GM19328 (cell line): ENCODE results near the gene MMP15.
"Not testable (repeated sequence)": the region's sequence is repeated elsewhere in the genome, so short reads cannot be mapped to it uniquely, and the experiment has no call there.

Source experiments
- ATAC-seq: cut with Tn5 transposase; IDR thresholded peaks from one replicate; pipeline ENCODE4 v1.9.1; 2021; ENCODE audit warnings: mild to moderate bottlenecking, moderate library complexity; ENCODE audit not compliant: unreplicated experiment

Gene MMP15

DNA sequence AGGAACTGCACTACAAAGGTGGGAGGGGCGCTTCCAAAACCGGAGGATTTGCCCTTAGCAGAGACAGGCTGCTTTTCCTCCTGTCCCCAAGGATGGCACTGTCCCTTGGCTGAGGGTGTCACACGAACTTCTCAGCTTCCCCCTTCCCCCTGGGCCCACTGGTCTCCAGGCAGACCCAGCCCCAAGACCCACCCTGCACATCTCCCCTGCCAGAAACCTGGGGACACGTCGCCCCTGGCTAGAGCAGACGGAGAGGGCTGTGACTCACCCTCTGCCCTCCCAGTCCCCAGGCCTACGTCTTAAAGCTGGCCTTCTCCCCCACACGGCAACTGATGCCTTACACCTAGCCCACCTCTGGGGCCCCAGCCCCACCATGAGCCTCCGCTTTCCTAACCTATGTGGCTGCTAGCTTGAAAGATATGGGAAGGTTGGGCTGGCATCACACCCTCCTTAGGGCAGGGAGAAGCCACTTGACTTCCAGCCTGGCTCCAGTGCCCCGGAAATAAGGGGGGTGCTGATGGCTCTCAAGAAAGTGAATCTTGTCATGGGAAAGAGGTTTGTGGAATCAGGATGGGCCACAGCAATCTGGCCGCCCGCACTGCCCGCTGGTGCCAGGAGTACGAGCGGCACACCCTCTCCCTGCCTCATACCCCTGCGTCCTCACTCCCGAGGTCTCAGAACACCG lies 29.7 kb upstream of the MMP15 start:
- no peak for ATAC-seq

DNA sequence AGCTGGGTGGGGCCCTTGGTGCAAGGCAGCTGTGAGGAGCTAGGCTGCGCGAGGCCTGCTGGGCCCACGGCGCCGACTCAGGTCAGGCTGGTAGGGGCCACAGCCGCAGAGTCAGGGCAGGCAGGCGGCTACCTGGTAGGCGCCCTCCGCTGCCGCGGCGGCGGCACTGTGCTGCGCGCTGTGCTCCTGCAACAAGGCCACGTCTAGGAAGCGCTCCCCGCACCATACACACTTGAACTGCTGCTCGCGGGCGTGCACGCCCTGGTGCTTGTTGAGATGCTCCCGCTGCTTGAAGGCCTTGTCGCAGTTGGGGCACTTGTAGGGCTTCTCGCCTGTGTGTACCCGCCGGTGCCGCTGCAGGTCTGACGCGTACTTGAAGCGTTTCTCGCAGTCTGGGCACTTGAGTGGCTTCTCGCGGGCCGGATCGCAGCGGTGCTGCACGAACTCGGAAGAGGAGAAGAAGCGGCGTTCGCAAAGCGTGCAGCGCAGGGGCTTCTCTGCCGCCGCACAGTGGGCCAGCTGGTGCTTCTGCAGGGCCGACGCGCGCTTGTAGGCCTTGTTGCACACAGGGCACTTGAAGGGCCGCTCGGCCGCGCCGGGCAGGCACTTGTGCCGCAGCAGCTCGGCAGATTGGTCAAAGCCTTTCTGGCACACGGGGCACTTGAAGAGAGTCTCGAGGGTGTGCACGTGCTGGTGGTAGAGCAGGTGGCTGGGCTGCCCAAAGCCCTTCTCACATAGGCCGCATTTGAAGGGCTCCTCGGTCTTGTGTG lies 29.0 kb upstream of the MMP15 start:
- no peak for ATAC-seq

- ATAC-seq: no peak
Measured at GRCh38 chr16:57997176-57997527, 28.4 kb upstream of the MMP15 start.

- ATAC-seq: no peak
Measured at GRCh38 chr16:57997528-57998265, 27.9 kb upstream of the MMP15 start.

GRCh38 chr16:57998486-57998885 lies 27.1 kb upstream of the MMP15 start:
- no peak for ATAC-seq

- ATAC-seq: no peak
Measured at GRCh38 chr16:57998992-57999365, 26.6 kb upstream of the MMP15 start.

DNA sequence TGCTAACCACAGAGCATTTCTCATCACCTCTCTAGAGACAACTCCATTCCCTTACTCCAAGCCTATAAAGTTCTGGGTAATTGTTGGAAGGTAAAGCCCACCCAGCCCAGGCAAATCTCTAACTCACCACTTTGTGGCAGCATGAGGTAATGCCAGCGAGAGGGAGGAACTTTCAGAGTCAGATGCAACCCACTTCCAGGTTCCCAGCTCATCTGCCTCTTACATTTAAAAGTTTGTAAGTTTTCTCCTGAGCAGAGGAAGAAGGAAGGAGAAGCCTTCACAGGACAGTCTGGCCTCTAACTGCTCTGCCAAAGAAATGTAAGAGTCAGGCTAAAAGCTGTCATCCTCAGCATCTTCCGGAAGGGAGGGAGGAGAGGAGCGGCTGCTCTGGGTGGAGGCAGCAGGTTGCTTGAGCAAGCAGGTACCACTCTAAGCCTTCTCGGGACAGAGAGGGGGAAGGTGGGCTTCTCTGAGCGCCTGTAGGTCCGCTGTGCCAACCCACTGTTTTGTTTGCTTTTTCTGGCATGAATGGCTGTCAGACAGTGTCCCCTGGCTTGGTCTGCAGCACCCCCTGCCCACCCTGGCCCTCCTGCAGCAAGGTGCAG lies 26.1 kb upstream of the MMP15 start:
- no peak for ATAC-seq

DNA sequence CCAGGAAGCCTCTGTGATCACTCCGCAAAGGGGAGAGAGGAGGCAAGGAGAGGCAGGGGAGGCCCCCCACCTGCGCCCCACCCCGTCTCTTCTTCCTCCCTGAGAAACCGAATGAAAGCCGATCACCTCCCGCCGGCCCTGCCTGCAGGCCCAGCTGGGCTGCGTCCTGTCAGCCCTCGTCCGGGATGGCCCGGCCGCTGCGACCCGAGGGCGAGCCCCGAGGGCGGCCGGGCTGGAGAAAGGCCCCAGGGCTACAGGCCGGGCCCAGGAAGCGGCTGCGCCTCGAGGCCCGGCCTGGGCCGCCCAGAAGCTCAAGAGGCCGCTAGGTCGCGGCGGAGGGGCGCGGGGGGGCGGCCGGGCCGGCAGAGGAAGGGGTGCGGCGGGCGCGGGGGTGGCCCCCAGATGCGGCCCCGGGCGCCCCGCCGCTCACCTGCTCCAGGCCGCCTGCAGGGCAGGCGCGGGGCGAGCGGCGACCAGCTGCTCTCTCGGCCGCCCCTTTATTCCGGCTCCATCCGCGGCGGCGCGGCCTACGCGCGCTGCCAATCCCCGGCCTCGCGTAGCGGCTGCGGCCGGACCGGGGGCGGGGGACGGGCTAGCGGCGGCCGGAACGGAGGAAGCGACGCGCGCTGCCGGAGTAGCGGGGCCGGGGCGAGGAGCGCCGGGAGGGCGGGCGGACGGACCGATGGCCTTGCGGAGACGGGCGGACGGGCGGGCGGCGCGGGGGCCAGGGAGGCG lies 25.4 kb upstream of the MMP15 start, which contains the start of gene ZNF319:
ZNF319 (minus strand) TSS at position 702 of the 735 bp plus-strand sequence. CDS start 2,407 bp downstream, outside the sequence.
- peak; percentile 21 for ATAC-seq

- peak; percentile 77 for ATAC-seq
Measured at GRCh38 chr16:58000706-58001676, 24.6 kb upstream of the MMP15 start, which contains the start of gene USB1. Gene USB1, plus strand, starts transcription at chr16:58001407. Its CDS starts 77 bp downstream, at chr16:58001484.

- ATAC-seq: no peak
Measured at GRCh38 chr16:58001781-58002415, 23.7 kb upstream of the MMP15 start.

- no peak for ATAC-seq
Measured at GRCh38 chr16:58002416-58002800, 23.1 kb upstream of the MMP15 start.

GRCh38 chr16:58002936-58003335 lies 22.6 kb upstream of the MMP15 start:
- no peak for ATAC-seq

- not testable (repeated sequence) for ATAC-seq
Measured at GRCh38 chr16:58004736-58005135, 20.8 kb upstream of the MMP15 start.

DNA sequence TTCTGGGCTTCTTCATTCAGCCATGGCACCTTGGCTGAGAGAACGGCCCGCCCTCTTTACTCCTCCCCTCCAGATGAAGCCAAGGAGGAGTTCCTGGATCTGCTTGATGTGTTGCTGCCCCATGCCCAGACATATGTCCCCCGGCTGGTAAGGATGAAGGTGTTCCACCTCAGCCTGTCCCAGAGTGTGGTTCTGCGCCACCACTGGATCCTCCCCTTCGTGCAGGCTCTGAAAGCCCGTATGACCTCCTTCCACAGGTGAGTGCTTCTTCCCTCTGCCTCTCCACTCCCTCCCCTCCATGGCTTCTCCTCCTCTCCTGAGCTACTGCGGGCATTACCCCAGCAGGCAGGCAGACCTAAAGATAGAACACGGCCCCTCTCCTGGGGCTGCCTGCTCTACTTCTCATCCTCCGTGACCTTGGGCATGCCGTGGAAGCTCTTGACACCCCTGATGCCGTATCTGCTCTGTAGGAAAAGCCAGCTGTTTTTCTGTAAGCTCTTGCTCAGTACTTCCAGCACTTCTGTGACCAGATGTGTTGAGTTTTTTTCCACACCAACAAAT lies 15.6 kb upstream of the MMP15 start:
- no peak for ATAC-seq

DNA sequence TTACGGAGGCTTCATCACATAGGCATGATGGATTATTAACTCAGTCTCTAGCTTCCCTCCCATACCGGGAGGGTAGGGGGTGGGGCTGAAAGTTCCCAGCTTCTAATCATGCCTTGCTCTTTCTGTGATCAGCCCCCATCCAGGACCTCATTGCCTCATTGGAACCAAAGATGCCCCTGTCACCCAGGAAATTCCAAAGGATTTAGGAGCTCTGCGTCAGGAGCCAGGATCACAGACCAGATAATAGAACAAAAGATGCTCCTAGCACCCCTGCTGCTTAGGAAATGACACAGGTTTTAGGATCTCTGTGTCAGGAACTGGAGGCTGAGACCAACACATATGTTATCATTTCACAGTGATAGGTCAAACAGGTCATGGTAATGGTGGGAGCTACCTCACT lies 14.7 kb upstream of the MMP15 start:
- ATAC-seq: no peak

DNA sequence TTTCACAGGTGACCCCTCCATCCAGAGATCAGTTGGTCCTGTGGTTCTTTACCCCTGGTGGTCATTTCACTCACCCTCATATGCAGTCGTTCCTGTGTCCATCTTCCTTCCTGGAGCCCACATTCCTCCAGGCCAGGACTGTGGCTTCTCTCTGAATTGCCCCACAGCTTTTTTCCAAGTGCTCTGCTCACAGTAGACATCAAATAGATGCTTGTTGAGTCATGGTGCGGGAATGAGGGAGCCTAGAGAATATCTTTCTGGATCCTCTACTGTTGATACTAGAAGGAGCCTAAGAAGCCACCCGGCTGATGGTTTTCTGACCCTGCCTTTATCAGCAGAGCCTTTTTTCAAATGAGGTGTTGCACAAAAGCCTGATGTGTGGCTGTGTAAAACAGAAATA lies 13.9 kb upstream of the MMP15 start:
- no peak for ATAC-seq

DNA sequence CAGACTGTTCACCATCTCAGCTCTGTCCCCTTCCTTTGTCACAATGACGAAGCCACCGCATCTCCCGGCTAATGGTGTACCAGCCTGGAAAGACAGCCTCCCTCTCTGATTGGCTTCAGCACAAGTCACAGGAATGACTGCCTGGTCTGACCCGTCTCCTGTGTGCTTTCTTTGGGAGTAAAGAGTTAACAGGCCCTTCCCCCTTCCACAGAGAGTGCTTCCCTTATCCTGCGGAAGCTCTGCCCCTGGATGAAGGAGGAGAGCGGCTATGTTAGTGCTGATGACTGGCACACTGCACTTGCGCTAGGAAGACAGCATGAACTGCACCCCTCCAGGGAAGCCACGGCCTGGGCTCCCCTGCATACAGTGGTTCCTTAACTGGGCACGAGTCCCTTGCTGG lies 13.1 kb upstream of the MMP15 start:
- ATAC-seq: no peak

- no peak for ATAC-seq
Measured at GRCh38 chr16:58013201-58013956, 12.2 kb upstream of the MMP15 start.
